Fibroblast of skin of scalp (primary cell): Measurements from ENCODE around the gene RHOH.
A peak's percentile ranks its signal among the peaks of the same experiment; 100 is the strongest.

ENCODE experiments used
- DNase-seq: peaks from one replicate; pipeline ENCODE4 v3.0.0-alpha.2; 2013

RHOH gene

GRCh38 chr4:40190019-40190418 lies 6.8 kb upstream of the RHOH start:
- DNase-seq = no peak

DNA sequence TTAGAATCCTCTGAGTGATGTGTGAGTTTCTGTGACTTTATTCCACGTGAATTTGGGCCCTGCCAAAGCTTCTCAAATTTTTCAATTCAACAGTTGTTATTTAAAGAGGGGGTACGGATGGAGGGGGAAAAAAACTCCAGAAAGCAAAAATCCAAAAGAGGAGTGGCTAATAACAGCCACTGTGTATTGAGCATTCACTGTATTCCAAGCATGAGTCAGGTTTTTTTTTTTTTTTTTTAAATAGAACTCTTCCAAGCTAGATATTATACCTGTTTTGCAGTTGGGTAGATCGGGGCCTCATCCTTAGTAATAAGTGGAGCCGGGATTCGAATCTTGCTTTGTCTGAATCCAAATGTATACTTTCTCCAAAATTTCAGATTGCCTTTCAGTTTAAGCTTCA lies 6.4 kb upstream of the RHOH start:
- DNase-seq = no peak

DNA sequence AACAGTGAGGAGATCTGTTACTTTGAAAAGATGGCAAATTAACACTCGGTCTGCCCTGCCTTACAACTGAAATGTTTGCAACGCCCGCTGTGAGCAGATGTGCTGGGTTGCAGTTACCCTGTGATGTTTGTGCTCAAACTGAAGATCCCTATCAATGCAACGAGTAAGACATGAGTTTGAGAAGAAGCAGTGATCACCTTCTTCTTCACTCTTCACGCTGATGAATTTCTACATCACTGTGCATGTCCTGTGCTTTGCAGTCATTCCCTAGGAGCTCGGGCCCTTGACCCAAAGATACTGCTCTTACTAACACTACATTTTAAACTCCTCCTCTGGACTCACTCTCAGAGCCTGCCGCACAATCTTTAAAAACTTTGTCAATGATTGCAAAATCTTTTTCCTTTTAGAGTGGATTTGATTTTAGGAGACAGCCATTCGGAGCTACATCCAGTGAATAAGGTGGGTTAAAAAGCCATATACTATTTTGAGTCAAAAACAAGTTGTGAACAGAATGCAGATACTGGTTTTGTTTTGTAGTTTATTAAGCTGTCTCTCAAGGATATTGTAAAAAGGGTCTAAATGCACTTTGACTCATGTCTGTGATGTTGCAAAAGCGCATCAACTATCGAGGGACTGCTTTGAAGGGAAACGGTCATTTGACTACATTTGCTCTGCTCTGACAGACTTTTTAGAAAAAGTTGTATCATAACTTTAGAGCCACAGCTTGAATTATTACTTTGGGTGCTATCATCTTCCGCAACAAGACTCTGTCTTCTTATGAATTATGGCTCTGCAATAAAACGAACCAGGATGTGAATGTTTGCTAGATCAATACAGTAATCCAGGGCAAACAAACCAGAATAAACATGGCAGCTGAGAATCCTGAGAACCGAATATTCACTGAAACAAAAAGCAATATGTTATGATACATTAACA lies 5.7 kb upstream of the RHOH start:
- DNase-seq = no peak

- no peak for DNase-seq
These were observed 4.5 kb upstream of the RHOH start for GRCh38 chr4:40192114-40193015.

- no peak for DNase-seq
These were observed 3.7 kb upstream of the RHOH start for GRCh38 chr4:40193016-40193571.

GRCh38 chr4:40193578-40193977 lies 3.3 kb upstream of the RHOH start:
- no peak for DNase-seq

DNA sequence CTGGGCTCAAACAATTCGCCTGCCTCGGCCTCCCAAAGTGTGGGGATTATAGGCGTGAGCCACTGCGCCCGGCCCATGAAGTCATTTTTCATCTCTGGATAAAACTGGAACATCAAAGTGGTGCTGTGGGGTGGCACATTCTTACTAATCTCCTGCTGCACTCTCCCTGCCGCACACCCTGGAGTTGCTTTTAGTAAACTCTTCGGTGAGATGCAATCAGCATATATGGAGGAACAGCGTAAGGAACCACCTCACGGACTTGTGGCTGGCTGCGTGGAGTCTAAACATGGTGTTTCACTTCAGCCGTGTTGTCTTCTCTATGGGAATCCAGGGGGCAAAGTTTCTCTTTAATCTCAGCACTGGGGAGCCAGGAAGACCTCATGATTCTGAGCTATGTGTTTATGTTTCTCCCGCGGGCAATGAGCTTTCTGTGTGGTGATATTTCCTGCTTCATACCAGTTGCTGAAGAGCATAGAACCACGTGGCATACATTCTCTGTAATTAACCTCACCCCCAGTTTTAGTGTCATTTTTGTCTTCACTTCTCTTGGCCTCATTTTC lies 2.1 kb upstream of the RHOH start:
- peak; percentile 37 for DNase-seq

DNA sequence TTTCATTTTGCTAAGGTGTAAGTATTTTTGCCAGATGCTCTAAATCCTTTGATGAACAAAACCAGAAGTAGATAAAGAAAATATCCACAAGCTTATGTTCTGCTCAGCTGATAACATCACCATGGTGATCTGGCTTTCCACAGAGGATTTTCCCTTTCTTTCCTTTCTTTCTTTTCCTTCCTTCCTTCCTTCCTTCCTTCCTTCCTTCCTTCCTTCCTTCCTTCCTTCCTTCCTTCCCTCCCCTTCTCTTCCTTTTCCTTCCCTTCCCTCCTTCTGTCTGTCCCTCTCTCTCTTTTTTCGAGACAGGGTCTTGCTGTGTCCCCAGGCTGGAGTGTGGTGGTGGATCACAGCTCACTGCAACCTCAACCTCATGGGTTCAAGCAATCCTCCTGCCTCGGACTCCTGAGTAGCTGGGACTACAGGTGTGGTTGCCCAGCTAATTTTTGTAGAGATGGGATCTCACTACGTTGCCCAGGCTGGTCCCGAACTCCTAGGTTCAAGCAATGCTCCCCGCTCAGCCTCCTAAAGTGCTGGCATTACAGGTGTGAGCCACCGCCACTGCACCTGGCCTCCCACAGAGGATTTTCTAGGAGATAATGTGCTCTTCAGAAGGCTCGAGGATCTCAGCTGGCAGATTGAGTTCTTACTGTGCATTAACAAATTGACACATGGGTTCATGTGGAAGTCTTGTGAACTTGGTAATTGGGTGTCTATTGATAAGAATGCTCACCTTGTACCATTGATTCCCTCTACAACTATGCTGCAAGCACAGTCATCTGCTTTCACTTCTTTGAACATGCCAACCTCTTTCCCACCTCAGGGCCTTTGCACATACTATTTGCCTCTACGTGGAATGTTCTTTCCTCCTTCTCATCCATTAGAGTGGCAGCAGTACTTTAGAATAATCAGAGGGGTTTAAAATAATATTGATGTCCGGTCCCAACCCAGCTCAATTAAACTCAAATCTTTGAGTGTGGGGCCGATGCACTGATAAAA lies 1.4 kb upstream of the RHOH start:
- no peak for DNase-seq

- DNase-seq = no peak
These were observed 559 bp upstream of the RHOH start for GRCh38 chr4:40196272-40196671.

- DNase-seq = no peak
These were observed 1.3 kb downstream of the RHOH start for GRCh38 chr4:40197879-40198689.

DNA sequence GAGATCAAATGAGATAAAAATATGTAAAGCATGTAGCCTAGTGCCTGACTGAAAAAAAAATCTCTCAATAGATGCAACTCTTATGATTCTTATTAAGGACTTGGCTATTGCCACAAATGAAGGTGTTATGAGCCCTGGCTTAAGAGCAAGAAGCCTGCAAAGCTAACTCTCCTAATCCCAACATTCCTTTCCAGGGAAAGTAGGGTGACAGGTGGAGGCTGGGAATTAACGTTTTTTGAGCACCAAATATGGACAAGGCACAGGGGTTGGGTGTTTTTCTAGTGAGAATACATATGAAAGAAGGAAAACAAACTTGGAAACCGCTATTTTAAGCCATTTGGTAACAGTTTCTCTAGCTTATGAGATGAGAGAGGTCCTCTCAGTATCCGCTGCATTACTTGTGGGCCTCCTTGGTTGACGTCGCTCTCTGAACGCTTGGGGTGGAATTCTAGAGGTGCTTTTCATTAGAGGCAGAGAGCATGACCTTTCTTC lies 2.4 kb downstream of the RHOH start:
- no peak for DNase-seq

DNA sequence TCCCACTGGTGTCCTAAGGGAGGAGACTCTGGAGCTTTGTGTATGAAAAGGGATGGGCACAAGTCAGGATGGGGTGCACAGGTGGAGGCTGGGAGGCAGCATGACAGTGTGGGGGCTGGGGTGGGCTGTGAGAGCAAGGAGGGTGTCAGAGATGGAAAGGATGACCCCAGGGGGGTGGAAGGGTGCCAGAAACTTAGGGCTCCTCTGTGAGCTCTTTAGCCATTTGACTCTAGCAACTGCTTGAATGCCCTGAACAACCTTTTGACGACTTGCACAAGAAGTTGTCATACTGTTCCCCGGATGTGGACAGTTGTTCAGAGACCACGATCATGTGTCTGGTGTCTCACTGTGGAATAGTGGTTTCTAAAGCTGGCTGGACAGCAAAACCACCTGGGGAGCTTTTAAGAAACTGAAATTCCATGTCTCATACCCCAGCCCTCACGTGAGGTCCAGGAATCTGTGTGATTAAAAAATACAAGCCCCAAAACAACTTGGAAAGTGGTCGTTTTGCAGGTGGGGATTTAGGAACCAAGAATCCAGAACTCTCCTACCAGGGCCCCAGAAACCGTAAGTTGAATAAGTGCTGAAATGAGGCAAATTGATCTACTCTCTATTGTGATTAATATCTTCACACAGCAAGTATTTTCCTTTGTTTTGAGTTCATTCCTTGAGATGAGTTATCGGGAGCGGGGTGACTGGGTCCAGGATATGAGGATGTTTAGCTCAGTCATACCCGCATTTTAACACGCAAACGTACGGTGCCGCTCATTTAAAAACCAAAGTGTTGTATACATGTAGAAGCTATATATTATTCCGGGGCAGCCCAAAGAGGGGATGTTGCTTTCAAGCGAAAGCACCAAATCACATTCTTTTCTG lies 3.4 kb downstream of the RHOH start:
- peak; percentile 24 for DNase-seq

GRCh38 chr4:40200875-40201801 lies 4.3 kb downstream of the RHOH start:
- DNase-seq = no peak

GRCh38 chr4:40201898-40202297 lies 5.1 kb downstream of the RHOH start:
- no peak for DNase-seq

GRCh38 chr4:40202474-40202873 lies 5.6 kb downstream of the RHOH start:
- DNase-seq = no peak

DNA sequence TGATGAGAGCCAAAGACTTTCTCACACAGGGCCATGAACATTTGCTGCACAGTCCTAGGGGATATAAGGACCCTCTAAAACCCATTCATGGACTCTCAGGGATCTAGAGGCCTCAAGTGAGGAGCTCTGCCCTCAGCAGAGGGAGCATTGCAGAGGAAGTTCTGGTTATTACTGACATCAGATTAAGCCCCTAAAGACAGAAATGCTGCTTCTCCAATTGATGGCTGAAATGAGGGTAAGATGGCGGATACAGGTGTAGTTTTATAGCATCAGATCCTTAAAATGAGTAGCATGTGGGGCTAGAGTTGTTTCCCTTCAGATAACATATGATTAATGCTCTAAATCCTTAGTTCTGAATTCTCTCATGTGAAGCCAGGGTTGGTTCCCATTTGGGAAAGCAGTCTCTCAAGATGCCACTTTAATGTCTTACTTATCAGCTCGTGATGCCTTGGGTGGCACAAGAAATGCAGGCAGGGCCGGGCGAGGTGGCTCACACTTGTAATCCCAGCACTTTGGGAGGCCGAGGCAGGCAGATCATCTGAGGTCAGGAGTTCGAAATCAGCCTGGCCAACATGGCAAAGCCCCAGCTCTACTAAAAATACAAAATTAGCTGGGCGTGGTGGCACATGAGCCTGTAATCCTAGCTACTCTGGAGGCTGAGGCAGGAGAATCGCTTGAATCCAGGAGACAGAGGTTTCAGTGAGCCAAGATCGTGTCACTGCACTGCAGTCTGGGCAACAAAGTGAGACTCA lies 7.9 kb downstream of the RHOH start:
- DNase-seq = no peak
